CD14-positive monocyte (primary cell): ENCODE results near the gene XXYLT1. TPM values are rescaled to one million over a fixed set of nuclear protein-coding genes. Genes with fewer than 3 reads are reported as not detected.
A peak's percentile ranks its signal among the peaks of the same experiment; 100 is the strongest.

Experiments used
- DNase-seq, 3 donors: peaks; one replicate each; pipeline ENCODE4 v3.0.0-alpha.2; 2011 to 2022
- H2AFZ ChIP-seq: 2 replicates; pipeline ENCODE4 v1.6.0; 2012; ENCODE audit warnings: mild to moderate bottlenecking, low read depth, low read length, inconsistent platforms; ENCODE audit not compliant: insufficient read depth, poor library complexity, severe bottlenecking
- H3K27ac ChIP-seq, 2 donors: 1 replicate in 1 of 2; 2 replicates in 1 of 2; pipeline ENCODE4 v1.5.1; 2012 to 2013; ENCODE audit warnings: low read length in 2 of 2, control low read depth in 1 of 2, inconsistent platforms in 1 of 2, low read depth in 1 of 2, mild to moderate bottlenecking in 1 of 2
- H3K27me3 ChIP-seq, 2 donors: one replicate each; pipeline versions ENCODE4 v1.6.0 to v1.6.1; 2011 to 2013; ENCODE audit warnings: low read length in 2 of 2; ENCODE audit not compliant: control insufficient read depth in 2 of 2, insufficient read depth in 2 of 2
- H3K36me3 ChIP-seq, 2 donors: replicated peaks in 1 of 2; 1 replicate in 1 of 2; 2 replicates in 1 of 2; pipeline versions ENCODE4 v1.5.1 to v1.6.1; 2012 to 2013; ENCODE audit warnings: low read length in 2 of 2, control low read depth in 1 of 2, inconsistent platforms in 1 of 2, mild to moderate bottlenecking in 1 of 2; ENCODE audit not compliant: insufficient read depth in 2 of 2, control insufficient read depth in 1 of 2
- H3K4me1 ChIP-seq, 2 donors: 1 replicate in 1 of 2; 2 replicates in 1 of 2; pipeline versions ENCODE4 v1.5.1 to v1.6.1; 2012 to 2013; ENCODE audit warnings: low read length in 2 of 2, control low read depth in 1 of 2, inconsistent platforms in 1 of 2, mild to moderate bottlenecking in 1 of 2, moderate library complexity in 1 of 2; ENCODE audit not compliant: insufficient read depth in 2 of 2, control insufficient read depth in 1 of 2
- H3K4me2 ChIP-seq: replicated peaks from 2 replicates; pipeline ENCODE3; 2012; ENCODE audit warnings: low read length, moderate library complexity, mild to moderate bottlenecking; ENCODE audit not compliant: poor library complexity, severe bottlenecking; ENCODE audit errors: extremely low read depth
- H3K4me3 ChIP-seq, 3 experiments: fragments of 200-600 bp in 1 of 3; sonication (generic) in 1 of 3; replicated peaks in 1 of 3; 1 replicate in 2 of 3; 2 replicates in 1 of 3; pipeline ENCODE4 v1.5.1; 2011 to 2013; ENCODE audit warnings: low read length in 3 of 3, mild to moderate bottlenecking in 3 of 3, control low read depth in 2 of 3, low read depth in 2 of 3, inconsistent platforms in 1 of 3, moderate library complexity in 1 of 3
- H3K79me2 ChIP-seq: 2 replicates; pipeline ENCODE4 v1.6.0; 2012; ENCODE audit warnings: mild to moderate bottlenecking, control low read depth, inconsistent platforms, low read length, moderate library complexity; ENCODE audit not compliant: insufficient read depth
- H3K9ac ChIP-seq: 2 replicates; pipeline ENCODE4 v1.6.0; 2017; ENCODE audit warnings: low read length, mild to moderate bottlenecking; ENCODE audit not compliant: insufficient read depth, poor library complexity, severe bottlenecking
- H3K9me3 ChIP-seq, 2 donors: replicated peaks in 1 of 2; 1 replicate in 1 of 2; 2 replicates in 1 of 2; pipeline versions ENCODE4 v1.5.1 to v1.6.1; 2012 to 2013; ENCODE audit warnings: low read length in 2 of 2, control low read depth in 1 of 2; ENCODE audit not compliant: control insufficient read depth in 1 of 2, insufficient read depth in 1 of 2
- H4K20me1 ChIP-seq: 2 replicates; pipeline ENCODE4 v1.6.0; 2012; ENCODE audit warnings: mild to moderate bottlenecking, low read length, control low read depth, moderate library complexity; ENCODE audit not compliant: insufficient read depth
- H3K27ac Mint-ChIP-seq, 7 donors: one replicate each; pipeline ENCODE4 v1.8.0; 2020; ENCODE audit warnings: mild to moderate bottlenecking in 7 of 7, mixed read lengths in 7 of 7, moderate library complexity in 6 of 7, inconsistent platforms in 2 of 7
- H3K27me3 Mint-ChIP-seq, 3 donors: one replicate each; pipeline ENCODE4 v1.8.0; 2021 to 2022; ENCODE audit warnings: low read depth in 3 of 3, mild to moderate bottlenecking in 3 of 3, mixed read lengths in 3 of 3, moderate library complexity in 3 of 3, inconsistent platforms in 1 of 3
- H3K36me3 Mint-ChIP-seq, 2 donors: one replicate each; pipeline ENCODE4 v1.8.0; 2020; ENCODE audit warnings: mixed read lengths in 2 of 2, inconsistent platforms in 1 of 2, mild to moderate bottlenecking in 1 of 2
- H3K4me1 Mint-ChIP-seq: one replicate; pipeline ENCODE4 v1.8.0; 2020; ENCODE audit warnings: mild to moderate bottlenecking, mixed read lengths
- H3K4me3 Mint-ChIP-seq, 2 donors: one replicate each; pipeline ENCODE4 v1.8.0; 2020; ENCODE audit warnings: mild to moderate bottlenecking in 2 of 2, mixed read lengths in 2 of 2, moderate library complexity in 1 of 2
- H3K9me3 Mint-ChIP-seq, 7 donors: one replicate each; pipeline ENCODE4 v1.8.0; 2020 to 2022; ENCODE audit warnings: mixed read lengths in 7 of 7, mild to moderate bottlenecking in 6 of 7, moderate library complexity in 6 of 7, inconsistent platforms in 2 of 7
- CTCF ChIP-seq: fragments of 200-600 bp; IDR thresholded peaks from one replicate; pipeline ENCODE4 v1.8.0; 2022; ENCODE audit warnings: antibody characterized with exemption, mild to moderate bottlenecking
- WGBS: methylation state at CpG from one replicate; pipeline ENCODE4 v1.1.5; 2013; ENCODE audit warnings: missing lambda C conversion rate; ENCODE audit not compliant: insufficient coverage; 5-methylcytosine and 5-hydroxymethylcytosine counted together
- intact Hi-C, 2 donors: fragments of 100-400 bp; cut with micrococcal nuclease; formaldehyde crosslinking; loops; one replicate each; pipeline versions ENCODE4 v1.15.0 to v1.15.1; 2023
- polyA plus RNA-seq, 3 donors: library from polyadenylated mRNA; depleted of rRNA in 1 of 3; unstranded in 2 of 3; stranded (reverse) in 1 of 3; fragments of 300-500 nt in 2 of 3; fragments of >200 nt in 1 of 3; fragmentation: Illumina TruSeq in 2 of 3; gene quantifications; 1 replicate in 2 of 3; 2 replicates in 1 of 3; pipeline ENCODE4 v1.2.3, GENCODE V29; 2012 to 2021

XXYLT1 gene
- polyA plus RNA-seq, 3 donors, result 11.8 to 13.5 (median 13.2) TPM

GRCh38 chr3:195265363-195265976 lies 5.5 kb downstream of the XXYLT1 start:
- Mint-ChIP-seq H3K27me3 (peaks cover 0 to 5% (median 0%) of the 10 kb centered on the region in 3 donors), H3K4me1 (peaks cover 55% of the 10 kb centered on the region), H3K27ac (no peak overlapping the region), H3K36me3 (peaks cover 36% of the 10 kb centered on the region in 2 donors), H3K4me3 (no peak overlapping the region), H3K9me3 (peaks cover 0 to 1% (median 0%) of the 10 kb centered on the region in 7 donors)
- H4K20me1 ChIP-seq, result peaks cover 20% of the 10 kb centered on the region
- H3K27me3 ChIP-seq, result no peaks in the 10 kb centered on the region
- peaks cover 3 to 28% of the 10 kb centered on the region in 2 donors for H3K36me3 ChIP-seq
- no peak overlapping the region for H2AFZ ChIP-seq
- H3K4me3 ChIP-seq, result no peak overlapping the region
- no peak overlapping the region for H3K4me2 ChIP-seq
- H3K9me3 ChIP-seq, result no peaks in the 10 kb centered on the region
- intact Hi-C loops, result no loop called here
- WGBS, result 97% methylated on average over 13 of the region's 13 CpGs
- no peak overlapping the region for H3K27ac ChIP-seq
- TF ChIP-seq CTCF, result no peak
- no peak for DNase-seq
- H3K4me1 ChIP-seq, result peaks cover 48 to 63% of the 10 kb centered on the region in 2 donors
- no peak overlapping the region for H3K9ac ChIP-seq
- peaks cover 58% of the 10 kb centered on the region for H3K79me2 ChIP-seq

- Histone ChIP-seq H4K20me1 (peaks cover 6% of the 10 kb centered on the region), H3K9ac (no peak overlapping the region), H3K36me3 (peaks cover 3 to 28% of the 10 kb centered on the region in 2 donors), H3K4me3 (peak overlapping the region in 1 of 3 experiments; percentile 25), H2AFZ (no peak overlapping the region), H3K79me2 (peaks cover 51% of the 10 kb centered on the region), H3K9me3 (no peaks in the 10 kb centered on the region), H3K27me3 (no peaks in the 10 kb centered on the region), H3K27ac (peak overlapping the region; percentile 34 to 68), H3K4me1 (peaks cover 43 to 60% of the 10 kb centered on the region in 2 donors), H3K4me2 (peak overlapping the region; percentile 38)
- intact Hi-C loops, result loop anchor here in 1 of 2 donors (5.0 kb wide), 3 partner anchors 178 to 592 kb away; partner anchors contain the start of genes ACAP2 and LSG1
- H3K27ac Mint-ChIP-seq, result peak overlapping the region; percentile 78 to 90 (median 85)
- H3K27me3 Mint-ChIP-seq, result peaks cover 0 to 2% (median 0%) of the 10 kb centered on the region in 3 donors
- peaks cover 35 to 36% of the 10 kb centered on the region in 2 donors for H3K36me3 Mint-ChIP-seq
- TF ChIP-seq CTCF, result no peak
- WGBS, result 99% methylated on average over 8 of the region's 10 CpGs
- H3K4me3 Mint-ChIP-seq, result peak overlapping the region in 1 of 2 donors; percentile 4
- no peak for DNase-seq
- H3K4me1 Mint-ChIP-seq, result peaks cover 45% of the 10 kb centered on the region
- H3K9me3 Mint-ChIP-seq, result peaks cover 0 to 1% (median 0%) of the 10 kb centered on the region in 7 donors
Measured at GRCh38 chr3:195263925-195264600, 6.9 kb downstream of the XXYLT1 start.
